ENCODE measurements around the gene OR10G2.
"Not testable (repeated sequence)": the region's sequence is repeated elsewhere in the genome, so short reads cannot be mapped to it uniquely, and the experiment has no call there.

Gene OR10G2

GRCh38 chr14:21634840-21635239 lies at the start of gene OR10G2:
OR10G2 (minus strand) TSS chr14:21634940; CDS start chr14:21634842, 98 bp downstream.
- no peak for DNase-seq

- DNase-seq = no peak
Measured at GRCh38 chr14:21680072-21680471, 45.3 kb upstream of the OR10G2 start.

GRCh38 chr14:21675566-21675965 lies 40.8 kb upstream of the OR10G2 start:
- no peak for DNase-seq

- no peak for DNase-seq
Measured at GRCh38 chr14:21673718-21674117, 39.0 kb upstream of the OR10G2 start, which contains the start of gene OR4E1. OR4E1 (minus strand) TSS chr14:21673818; CDS start chr14:21670935, 2,883 bp downstream.

GRCh38 chr14:21672116-21672515 lies 37.4 kb upstream of the OR10G2 start:
- no peak for DNase-seq

- DNase-seq = no peak
Measured at GRCh38 chr14:21671371-21671770, 36.6 kb upstream of the OR10G2 start.

GRCh38 chr14:21669284-21669683 lies 34.5 kb upstream of the OR10G2 start:
- no peak for DNase-seq

- no peak for DNase-seq
Measured at GRCh38 chr14:21668377-21668776, 33.6 kb upstream of the OR10G2 start.

- DNase-seq = no peak
Measured at GRCh38 chr14:21656980-21657379, 22.2 kb upstream of the OR10G2 start.

- no peak for DNase-seq
Measured at GRCh38 chr14:21654215-21654614, 19.5 kb upstream of the OR10G2 start.

GRCh38 chr14:21653331-21653885 lies 18.7 kb upstream of the OR10G2 start, which contains the start of gene OR4E2:
OR4E2 (plus strand) TSS chr14:21653835; CDS start chr14:21665083, 11,248 bp downstream.
- DNase-seq = no peak

- DNase-seq = no peak
Measured at GRCh38 chr14:21652209-21652808, 17.6 kb upstream of the OR10G2 start.

- DNase-seq = no peak
Measured at GRCh38 chr14:21647380-21647779, 12.6 kb upstream of the OR10G2 start.

- DNase-seq = no peak
Measured at GRCh38 chr14:21643407-21643806, 8.7 kb upstream of the OR10G2 start.

- DNase-seq = no peak
Measured at GRCh38 chr14:21642683-21643082, 7.9 kb upstream of the OR10G2 start.

- DNase-seq = no peak
Measured at GRCh38 chr14:21631084-21631483, 3.7 kb downstream of the OR10G2 start.

- not testable (repeated sequence) for DNase-seq
Measured at GRCh38 chr14:21630503-21630902, 4.2 kb downstream of the OR10G2 start.

- DNase-seq = no peak
Measured at GRCh38 chr14:21626491-21627230, 8.1 kb downstream of the OR10G2 start.

GRCh38 chr14:21617614-21618013 lies 17.1 kb downstream of the OR10G2 start:
- no peak for DNase-seq

- no peak for DNase-seq
Measured at GRCh38 chr14:21614240-21614639, 20.5 kb downstream of the OR10G2 start.

GRCh38 chr14:21612324-21612723 lies 22.4 kb downstream of the OR10G2 start:
- DNase-seq = no peak

- not testable (repeated sequence) for DNase-seq
Measured at GRCh38 chr14:21602181-21602580, 32.6 kb downstream of the OR10G2 start.

- DNase-seq = no peak
Measured at GRCh38 chr14:21589317-21589716, 45.4 kb downstream of the OR10G2 start.
